GM21528 (cell line): ENCODE data around the gene TPPP2.

Experiments
- ATAC-seq: cut with Tn5 transposase; IDR thresholded peaks from one replicate; pipeline ENCODE4 v1.9.1; 2021; ENCODE audit warnings: mild to moderate bottlenecking, moderate library complexity; ENCODE audit not compliant: unreplicated experiment, low FRiP score

Gene TPPP2

GRCh38 chr14:21073921-21074320, 43.9 kb downstream of the TPPP2 start:
- no peak for ATAC-seq

GRCh38 chr14:21074398-21075272, 44.6 kb downstream of the TPPP2 start:
- ATAC-seq = no peak

GRCh38 chr14:21075719-21076437, 45.9 kb downstream of the TPPP2 start:
- ATAC-seq = no peak

- ATAC-seq = no peak
Observed at GRCh38 chr14:21077672-21078071, 47.7 kb downstream of the TPPP2 start.

GRCh38 chr14:21078287-21078686, 48.3 kb downstream of the TPPP2 start:
- ATAC-seq = no peak

- no peak for ATAC-seq
Observed at GRCh38 chr14:21078726-21079125, 48.7 kb downstream of the TPPP2 start.

- ATAC-seq = no peak
Observed at GRCh38 chr14:21081521-21082142, 51.6 kb downstream of the TPPP2 start.
